GM21717 (cell line): Measurements from ENCODE around the gene ATP6AP1.
A peak's percentile ranks its signal among the peaks of the same experiment; 100 is the strongest.

Experiments
- ATAC-seq: cut with Tn5 transposase; IDR thresholded peaks from one replicate; pipeline ENCODE4 v1.9.1; 2021; ENCODE audit warnings: mild to moderate bottlenecking, moderate library complexity; ENCODE audit not compliant: unreplicated experiment

ATP6AP1 gene

DNA sequence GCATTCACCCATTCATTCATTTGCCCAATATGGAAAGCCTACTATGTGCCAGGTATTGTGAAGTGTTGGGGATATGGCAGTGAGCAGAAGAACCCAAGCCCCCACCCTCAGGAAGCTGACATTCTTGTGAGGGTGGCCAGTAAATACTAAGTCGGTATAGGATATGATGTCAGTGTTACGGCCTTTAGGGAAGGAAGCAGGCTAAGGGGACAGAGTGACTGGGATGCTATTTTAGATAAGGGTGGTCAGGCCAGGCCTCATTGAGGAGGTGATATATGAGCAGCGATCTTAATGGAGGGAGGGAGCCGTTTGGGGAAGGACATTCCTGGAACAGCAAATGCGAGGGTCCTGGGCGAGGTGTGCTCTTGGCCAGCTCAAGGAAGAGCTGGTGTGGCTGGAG, 2.0 kb downstream of the ATP6AP1 start:
- ATAC-seq: no peak

DNA sequence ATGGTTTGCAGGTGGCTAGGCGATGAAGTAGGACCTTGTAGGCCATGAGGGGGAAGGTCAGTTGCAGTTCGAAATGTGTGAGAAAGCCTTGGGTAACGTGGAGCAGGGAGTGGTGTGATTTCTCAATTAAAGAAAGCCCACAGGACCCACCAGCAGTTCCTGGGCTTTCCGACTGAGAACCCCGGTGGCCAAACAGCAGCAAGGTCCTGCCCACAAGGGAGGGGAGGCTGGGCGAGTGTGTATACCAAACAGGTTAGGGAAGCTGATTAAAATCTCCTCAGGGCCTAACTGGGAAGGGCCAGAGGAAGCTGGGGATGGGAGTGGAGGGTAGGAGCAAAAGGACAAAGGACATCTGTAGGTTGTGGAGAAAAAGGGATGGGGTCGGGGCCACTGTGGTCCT, 2.4 kb downstream of the ATP6AP1 start:
- ATAC-seq: no peak

DNA sequence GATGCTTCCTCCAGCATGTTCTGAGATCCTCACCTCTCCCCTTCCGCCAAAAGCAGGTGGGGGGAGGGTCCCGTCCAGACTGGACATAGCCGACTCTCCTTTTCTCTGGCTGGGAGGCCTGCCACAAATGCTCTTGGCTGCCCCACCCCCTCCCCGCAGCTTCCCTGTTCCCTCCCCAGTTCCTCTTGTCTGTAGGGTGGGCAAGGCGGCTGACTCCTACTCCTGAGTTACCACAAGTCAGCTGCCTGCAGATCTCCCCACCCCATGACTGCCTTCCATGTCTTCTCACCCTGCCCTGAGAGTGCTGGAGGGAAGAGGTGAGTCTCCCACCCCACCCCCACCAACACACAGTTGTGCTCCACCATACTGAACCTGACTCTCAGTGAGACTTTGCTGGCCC, 2.9 kb downstream of the ATP6AP1 start:
- ATAC-seq: no peak

DNA sequence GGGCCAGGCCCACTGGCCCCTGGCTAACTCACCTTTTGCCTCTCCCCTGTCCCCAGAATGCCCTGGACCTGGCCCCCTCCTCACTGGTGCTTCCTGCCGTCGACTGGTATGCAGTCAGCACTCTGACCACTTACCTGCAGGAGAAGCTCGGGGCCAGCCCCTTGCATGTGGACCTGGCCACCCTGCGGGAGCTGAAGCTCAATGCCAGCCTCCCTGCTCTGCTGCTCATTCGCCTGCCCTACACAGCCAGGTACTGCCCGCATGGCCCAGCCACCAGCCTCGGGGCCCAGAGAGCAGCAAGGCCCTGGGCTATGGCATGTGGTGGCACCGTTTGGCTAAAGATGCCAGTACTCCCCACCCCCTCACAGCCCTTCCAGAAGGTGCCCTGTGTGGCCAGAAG, 3.7 kb downstream of the ATP6AP1 start:
- ATAC-seq: no peak

DNA sequence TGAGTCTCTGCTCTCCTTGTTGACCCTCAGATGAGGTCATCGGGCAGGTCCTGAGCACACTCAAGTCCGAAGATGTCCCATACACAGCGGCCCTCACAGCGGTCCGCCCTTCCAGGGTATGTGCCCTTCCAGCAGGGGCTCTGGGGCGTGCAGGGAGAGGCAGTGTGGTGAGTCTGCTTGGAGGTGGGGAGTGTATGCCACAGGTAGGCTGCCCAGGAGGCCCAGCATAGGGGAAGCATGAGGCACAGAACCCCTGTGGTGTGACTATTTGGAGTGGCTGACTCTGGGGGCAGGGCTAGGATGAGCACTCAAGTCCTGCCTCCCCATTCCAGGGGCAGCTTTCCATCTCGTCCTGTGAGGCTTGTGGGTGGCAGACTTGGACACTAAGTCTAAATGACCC, 5.1 kb downstream of the ATP6AP1 start:
- no peak for ATAC-seq

DNA sequence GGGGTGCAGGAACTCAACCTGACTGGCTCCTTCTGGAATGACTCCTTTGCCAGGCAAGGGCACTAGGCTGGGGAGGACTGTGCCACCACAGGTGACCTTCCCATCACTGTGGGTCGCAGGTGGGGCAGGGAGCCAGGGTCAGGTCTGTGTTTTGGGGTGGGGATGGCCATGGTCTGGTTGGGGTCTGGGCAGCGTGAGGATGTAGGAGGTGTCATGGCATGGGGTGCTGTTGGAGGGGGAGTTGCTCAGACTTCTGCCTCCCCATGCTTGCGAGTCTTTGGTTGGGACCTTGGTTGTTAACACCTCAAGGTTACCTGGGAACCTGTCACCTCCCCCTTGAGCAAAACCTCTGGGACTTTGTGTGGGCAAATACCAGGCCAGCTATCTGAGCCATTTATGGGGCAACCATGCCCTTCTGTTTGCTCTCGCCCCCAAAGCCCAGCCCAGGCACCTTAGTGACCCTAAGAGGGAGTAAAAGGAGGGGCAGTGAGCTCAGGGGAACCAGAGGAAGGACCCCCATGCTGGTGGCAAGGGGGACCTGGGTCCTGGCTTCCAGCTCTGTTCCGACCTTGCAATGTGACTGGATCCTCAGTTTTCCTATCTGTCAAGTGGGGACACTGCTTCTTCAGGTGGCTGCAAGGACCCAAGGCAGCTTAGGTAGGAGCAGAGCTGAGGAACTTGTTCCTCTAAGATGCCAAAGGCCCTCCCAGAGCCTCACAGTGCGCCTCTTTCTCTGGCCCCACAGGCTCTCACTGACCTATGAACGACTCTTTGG, 6.1 kb downstream of the ATP6AP1 start:
- no peak for ATAC-seq

DNA sequence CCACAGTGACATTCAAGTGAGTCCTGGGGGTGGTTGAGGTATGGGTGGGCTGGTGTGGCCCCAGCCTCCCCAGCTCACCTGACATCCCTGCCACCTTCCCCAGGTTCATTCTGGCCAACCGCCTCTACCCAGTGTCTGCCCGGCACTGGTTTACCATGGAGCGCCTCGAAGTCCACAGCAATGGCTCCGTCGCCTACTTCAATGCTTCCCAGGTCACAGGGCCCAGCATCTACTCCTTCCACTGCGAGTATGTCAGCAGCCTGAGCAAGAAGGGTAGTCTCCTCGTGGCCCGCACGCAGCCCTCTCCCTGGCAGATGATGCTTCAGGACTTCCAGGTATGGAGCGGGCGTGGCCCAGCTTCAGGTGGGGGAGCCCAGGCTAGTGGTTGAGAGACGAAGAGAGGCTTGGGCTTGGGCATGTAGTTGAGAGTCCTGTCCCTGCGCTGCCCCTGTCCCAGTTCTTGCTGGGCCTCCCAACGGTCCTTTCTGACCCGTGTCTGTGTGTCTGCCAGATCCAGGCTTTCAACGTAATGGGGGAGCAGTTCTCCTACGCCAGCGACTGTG, 6.8 kb downstream of the ATP6AP1 start:
- ATAC-seq: no peak

DNA sequence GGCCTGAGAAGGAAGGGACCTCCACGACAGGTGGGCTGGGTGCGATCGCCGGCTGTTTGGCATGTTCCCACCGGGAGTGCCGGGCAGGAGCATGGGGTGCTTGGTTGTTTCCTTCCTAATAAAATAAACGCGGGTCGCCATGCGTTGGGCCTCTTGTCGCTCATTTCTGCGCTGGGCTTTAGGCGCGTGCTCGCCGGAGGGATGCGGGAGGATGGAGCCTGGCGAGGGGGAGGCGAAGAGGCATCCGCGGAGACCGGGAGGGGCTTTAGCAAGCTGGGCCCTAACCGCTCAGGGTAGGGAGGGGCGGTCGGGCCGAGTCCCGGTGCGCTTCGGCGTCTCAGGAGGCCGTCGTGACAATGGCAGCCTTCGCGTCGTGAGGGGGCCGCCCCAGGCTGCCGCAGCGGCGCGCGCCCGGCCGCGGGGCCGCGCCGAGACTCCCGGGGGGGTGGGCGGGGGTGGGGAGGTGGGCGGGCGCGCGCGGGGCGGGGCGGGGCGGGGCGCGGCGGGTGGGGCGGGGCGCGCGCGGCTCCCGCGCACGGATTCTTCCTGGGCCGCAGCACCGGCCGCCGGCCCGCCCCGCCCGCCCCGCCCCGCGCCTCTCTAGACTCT, 8.0 kb downstream of the ATP6AP1 start:
- no peak for ATAC-seq

DNA sequence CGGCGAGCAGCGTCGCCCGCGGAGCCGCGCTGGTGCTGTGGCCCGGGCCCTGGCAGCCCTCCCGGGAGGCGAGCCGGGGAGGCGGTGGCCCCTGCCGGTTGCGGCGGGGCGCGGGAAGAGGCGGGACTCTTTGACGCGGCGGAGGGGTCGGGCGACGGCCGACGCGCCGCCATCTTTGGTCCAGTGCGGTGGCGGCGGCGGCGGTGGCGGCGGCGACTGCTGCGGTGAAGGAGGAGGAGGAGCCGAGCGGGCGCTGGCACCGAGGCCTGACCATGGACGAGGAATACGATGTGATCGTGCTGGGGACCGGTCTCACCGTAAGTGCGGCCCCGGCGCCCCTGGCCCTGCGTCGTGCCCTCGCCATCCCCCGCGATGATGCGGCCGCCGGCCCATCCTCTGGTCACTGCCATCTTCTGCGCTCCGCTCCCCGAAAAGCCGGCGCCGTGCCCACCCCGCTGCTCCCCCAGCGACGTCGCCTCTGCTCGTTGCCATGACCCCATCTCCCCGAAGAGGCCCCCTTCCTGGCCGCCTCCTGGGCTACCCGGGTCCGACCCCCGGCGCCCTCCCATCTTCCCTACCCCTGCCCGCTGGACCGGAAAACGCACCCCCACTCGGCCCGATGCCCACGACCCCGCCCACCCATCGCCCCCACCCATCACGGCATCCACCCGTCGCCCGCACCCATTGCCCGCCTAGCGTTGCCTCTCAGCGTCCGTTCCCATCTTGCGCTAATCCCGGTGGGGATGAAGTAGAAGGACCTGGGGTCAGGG, 8.7 kb downstream of the ATP6AP1 start, which contains the start of gene GDI1:
TSS of gene GDI1 (plus strand) at position 172 of the 770 bp plus-strand sequence. CDS start at position 273, 101 bp downstream.
- no peak for ATAC-seq

DNA sequence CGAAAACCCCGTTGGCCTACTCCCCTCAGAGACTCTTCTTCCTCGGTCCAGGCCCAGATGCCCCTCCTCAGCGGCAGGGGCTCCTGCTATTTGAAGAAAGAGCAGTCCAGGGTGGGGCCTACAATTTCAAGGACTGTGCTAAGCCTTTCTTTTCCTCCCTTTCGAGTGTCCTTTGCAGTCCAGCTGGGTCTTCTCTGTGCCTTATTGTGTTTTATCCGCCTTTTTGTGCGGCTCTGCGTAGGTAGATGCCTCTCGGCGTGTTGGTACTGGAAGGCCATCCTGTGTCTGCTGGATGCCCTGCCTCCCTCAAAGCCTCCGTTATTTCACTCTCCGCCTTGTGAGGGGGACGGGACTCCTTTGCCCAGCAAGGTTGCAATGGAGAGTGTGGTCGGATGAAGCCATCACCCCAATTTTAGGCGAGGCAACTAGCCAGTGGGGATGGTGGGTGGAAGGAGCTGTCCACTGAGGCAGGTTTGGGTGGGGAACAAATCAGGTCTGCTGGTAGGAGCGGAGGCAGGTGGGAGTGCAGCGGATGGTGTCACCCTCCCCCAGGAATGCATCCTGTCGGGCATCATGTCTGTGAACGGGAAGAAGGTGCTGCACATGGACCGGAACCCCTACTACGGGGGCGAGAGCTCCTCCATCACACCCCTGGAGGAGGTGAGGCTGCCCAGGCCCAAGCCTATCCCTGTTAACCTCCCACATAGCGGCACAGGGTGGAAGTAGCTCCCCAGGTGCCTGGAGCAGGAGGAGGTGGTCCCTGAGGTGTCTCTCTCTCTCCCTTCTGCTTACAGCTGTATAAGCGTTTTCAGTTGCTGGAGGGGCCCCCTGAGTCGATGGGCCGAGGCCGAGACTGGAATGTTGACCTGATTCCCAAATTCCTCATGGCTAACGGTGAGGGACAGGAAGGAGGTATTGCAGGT, 9.8 kb downstream of the ATP6AP1 start:
- ATAC-seq: no peak

DNA sequence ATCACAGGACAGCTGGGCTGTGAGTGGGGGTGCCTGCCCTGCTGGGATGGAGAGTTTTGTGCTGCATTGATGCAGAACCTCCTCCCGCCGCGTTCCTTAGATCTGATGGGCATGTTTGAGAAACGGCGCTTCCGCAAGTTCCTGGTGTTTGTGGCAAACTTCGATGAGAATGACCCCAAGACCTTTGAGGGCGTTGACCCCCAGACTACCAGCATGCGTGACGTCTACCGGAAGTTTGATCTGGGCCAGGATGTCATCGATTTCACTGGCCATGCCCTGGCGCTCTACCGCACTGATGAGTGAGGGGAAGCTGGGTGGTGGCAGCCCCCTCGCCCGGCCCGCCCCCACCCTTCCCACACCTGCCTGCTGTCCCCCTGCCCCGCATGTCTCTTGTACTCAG, 11.4 kb downstream of the ATP6AP1 start:
- ATAC-seq: no peak

DNA sequence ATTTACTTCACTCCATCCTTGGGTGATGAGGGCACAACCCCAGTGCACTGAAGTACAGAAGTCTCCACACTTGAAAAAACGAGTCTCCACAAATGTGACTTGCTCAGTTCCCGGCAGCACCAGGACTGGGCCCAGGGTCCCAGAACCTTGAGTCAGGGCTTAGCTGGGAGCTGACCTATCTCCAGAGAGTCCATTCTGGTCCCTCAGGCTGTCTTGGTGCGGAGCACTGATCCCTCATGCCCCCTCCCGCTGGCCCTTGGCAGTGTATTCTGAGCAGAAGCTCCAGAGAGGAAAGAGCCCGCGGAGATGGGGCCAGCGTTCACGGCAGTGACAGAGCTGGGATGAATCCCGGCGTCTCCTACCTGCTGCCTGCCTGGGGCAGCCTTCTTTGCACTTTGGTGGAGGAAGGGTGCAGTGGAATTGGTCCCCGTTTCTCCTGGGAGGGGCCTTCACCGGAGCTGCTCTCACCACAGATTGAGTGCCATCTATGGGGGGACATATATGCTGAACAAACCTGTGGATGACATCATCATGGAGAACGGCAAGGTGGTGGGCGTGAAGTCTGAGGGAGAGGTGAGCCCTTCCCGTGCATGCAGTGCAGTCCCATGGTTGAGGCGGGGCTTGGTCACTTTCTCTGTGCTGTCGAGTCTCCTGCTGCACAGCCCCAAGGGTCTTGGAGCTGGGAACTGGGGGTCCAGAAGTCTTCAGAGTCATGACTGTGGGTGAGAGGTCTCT, 12.3 kb downstream of the ATP6AP1 start:
- no peak for ATAC-seq

DNA sequence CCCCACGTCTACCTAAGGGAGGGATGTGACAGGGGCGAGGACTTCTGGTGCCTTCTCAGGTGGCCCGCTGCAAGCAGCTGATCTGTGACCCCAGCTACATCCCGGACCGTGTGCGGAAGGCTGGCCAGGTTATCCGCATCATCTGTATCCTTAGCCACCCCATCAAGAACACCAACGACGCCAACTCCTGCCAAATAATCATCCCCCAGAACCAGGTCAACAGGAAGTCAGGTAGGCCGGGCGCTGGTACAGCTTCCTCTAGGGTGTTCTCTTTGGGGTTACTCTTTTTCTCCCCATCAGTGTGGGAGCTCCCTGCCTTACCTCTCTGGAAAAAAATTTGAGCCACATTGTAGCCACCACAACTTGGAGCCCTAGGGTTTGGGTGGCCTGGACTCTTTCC, 13.1 kb downstream of the ATP6AP1 start:
- no peak for ATAC-seq

DNA sequence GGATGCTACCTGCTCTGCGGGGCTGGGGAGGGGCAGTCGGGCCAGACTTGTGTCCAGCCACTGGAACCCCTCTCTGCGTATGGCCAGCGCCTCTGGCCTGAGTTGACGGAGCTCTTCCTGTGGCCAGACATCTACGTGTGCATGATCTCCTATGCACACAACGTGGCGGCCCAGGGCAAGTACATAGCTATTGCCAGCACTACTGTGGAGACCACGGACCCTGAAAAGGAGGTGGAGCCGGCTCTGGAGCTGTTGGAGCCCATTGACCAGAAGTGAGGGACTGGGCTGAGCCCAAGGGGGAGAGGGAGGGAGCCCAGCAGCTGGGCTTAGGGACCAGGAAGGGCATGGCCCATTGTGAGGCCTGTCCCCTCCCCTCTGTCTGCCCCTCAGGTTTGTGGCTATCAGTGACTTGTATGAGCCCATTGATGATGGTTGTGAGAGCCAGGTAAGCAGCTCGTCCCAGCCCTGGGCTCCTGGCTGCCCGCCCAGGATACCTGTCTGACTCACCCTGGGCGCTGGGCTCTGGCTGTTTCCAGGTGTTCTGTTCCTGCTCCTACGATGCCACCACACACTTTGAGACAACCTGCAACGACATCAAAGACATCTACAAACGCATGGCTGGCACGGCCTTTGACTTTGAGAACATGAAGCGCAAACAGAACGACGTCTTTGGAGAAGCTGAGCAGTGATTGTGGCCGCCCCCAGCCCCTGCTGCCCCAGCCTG, 13.7 kb downstream of the ATP6AP1 start:
- ATAC-seq: no peak

DNA sequence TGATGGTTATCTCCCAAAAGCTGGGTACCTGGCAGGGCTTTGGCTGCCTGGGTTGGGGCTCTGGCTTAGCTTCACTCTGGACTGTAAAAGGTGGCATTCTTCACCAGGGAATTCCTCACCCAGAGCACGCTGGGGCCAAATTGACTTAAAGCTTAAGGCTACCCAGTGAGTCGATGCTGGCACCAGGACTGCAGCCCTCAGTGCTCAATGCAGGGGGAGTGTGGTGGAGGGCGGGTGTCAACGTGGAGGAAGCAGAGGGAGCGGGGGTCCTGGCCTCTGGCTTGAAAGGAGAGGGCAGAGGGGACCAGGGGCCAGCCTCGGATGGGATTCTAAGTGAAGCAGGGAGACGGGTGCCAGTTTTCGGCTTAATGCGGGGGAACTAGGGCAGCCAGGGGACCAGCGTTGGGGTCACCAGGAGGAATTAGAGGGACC, 15.0 kb downstream of the ATP6AP1 start:
- no peak for ATAC-seq

DNA sequence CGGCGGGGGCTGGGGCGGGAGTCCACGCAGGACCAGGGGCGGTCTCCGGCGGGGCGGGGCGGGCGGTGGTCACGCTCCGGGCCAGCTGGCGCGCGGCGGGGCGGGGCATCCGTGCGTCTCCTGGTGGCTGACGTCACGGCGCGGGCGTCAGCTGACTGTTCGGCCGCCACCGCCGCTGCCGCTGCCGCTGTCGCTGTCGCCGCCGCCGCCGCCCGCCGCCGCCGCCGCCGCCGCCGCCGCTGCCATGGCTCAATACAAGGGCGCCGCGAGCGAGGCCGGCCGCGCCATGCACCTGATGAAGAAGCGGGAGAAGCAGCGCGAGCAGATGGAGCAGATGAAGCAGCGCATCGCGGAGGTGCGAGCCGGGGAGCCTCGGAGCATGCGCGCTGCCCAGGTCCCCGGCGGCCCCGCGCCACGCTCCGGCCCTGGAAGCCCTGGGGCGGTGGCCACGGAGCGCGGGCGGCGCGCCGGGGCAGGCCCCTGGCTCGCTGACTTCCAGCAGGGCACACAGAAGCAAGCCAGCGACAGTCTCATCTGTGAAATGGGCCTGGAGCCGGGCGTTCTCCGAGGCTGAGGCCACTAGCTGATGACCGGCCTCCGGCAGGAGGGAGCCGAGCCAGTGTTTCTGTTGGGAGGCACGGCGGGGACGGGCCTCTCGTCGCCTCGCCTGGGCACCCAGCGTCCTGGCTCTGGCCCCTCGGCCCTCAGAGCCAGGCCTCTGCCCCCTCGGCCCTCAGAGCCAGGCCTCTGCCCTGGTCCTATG, 15.7 kb downstream of the ATP6AP1 start, which contains the start of gene FAM50A:
TSS of gene FAM50A (plus strand) at position 150 of the 763 bp plus-strand sequence. CDS start at position 245, 95 bp downstream.
- ATAC-seq: peak; percentile 52

DNA sequence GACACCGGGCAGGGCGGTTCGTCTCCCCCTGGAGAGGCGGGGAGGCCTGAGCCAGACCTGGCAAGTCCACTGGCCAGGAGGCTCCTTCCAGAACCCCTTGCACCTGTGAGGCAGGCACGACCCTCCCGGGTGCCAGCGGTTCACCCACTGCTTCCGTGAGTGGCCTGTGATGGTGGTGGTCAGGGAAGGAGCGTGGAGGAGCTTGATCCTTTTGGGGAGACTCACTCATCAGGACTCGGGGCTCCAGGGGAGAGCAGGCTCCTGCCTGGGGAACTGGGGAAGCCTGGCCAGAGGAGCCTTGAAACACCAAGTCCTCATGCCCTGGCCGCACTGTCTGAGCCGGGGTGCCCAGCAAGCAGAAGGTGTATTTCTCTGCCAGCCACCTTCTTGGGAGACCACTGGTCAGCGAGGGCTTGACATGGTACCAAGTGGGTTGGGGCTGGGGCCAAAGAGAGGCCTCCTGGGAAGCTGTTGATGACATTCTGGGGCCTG, 16.3 kb downstream of the ATP6AP1 start:
- no peak for ATAC-seq

DNA sequence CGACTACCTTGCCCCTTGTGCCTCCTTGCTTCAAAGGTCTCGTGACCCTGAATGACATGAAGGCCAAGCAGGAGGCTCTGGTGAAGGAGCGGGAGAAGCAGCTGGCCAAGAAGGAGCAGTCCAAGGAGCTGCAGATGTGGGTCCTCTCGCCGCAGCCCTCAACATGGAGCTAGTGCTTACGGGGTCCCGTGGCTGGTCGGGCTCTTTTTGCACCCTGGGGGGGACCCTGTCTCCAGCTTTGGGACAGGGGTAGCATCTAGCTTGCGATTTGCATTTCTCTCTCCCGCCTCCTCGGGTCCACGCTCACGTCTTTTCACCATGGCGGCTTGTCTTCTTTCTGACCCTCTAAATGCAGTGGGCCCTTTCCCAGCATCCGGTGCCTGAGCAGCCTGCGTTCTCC, 17.3 kb downstream of the ATP6AP1 start:
- ATAC-seq: no peak
